Measurements from ENCODE around the gene TREML4.

DNA sequence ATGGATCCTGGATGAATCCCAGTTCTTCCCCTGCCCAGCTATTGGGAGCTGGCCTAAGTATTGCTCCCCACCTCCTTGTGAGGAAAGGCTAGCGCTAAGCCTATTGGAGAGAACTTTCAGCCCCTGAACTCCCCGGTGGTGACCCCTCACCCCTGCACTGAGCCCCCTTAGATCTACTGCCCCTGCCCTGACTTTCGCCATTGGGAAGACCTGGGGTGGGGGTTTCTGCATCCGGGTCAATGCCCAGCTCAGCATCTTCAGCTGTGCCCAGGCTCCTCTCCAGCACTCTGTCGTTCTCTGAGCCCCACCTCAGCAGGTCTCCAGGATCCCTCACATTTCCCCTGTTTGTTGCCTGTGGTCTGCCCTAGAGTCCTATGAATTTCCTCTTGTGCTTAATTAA, 9.0 kb downstream of the TREML4 start:
- no peak for TF ChIP-seq RAD21 (IDR thresholded peaks at IDR 0.05; ENCODE audit: low read depth)
- TF ChIP-seq, protein P1, sequence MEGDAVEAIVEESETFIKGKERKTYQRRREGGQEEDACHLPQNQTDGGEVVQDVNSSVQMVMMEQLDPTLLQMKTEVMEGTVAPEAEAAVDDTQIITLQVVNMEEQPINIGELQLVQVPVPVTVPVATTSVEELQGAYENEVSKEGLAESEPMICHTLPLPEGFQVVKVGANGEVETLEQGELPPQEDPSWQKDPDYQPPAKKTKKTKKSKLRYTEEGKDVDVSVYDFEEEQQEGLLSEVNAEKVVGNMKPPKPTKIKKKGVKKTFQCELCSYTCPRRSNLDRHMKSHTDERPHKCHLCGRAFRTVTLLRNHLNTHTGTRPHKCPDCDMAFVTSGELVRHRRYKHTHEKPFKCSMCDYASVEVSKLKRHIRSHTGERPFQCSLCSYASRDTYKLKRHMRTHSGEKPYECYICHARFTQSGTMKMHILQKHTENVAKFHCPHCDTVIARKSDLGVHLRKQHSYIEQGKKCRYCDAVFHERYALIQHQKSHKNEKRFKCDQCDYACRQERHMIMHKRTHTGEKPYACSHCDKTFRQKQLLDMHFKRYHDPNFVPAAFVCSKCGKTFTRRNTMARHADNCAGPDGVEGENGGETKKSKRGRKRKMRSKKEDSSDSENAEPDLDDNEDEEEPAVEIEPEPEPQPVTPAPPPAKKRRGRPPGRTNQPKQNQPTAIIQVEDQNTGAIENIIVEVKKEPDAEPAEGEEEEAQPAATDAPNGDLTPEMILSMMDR (IDR thresholded peaks at IDR 0.05 in 2 of 3, conservative IDR thresholded peaks at IDR 0.05 in 1 of 3; ENCODE audit: borderline replicate concordance in 1 of 3, insufficient read depth in 1 of 3, low read depth in 2 of 3, low read length in 2 of 3) = no peak
